C4-2B (cell line): ENCODE results near the gene SOX8.

ENCODE experiments used
- ZFX ChIP-seq: fragments of 450-650 bp; IDR thresholded peaks from 2 replicates; pipeline ENCODE4 v1.6.1; 2017
- TF ChIP-seq, protein P1 (sequence below): fragments of 450-650 bp; conservative IDR thresholded peaks from 2 replicates; pipeline ENCODE4 v1.5.1; 2017; ENCODE audit warnings: mild to moderate bottlenecking

DNA sequence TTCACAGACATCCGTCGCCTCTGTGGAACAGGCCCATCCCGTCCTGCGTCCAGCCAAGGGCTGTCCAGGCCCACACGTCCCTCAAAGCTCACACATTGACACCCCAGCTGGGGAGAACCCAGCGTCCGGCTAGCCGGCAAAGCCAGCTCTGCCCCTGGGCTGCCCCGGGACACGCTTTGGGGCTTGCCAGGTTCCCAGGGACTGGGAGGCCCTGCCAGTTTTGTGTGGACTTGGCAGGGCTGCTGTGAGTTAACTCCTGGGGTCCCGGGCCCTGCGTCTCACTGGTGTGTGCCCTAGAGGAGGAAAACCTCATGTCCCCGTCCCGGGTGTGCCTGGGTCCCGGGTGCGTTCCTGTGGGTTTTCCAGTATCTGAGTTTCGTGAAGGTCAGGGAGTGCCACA is 6.3 kb downstream of the SOX8 start:
- TF ChIP-seq, protein P1, sequence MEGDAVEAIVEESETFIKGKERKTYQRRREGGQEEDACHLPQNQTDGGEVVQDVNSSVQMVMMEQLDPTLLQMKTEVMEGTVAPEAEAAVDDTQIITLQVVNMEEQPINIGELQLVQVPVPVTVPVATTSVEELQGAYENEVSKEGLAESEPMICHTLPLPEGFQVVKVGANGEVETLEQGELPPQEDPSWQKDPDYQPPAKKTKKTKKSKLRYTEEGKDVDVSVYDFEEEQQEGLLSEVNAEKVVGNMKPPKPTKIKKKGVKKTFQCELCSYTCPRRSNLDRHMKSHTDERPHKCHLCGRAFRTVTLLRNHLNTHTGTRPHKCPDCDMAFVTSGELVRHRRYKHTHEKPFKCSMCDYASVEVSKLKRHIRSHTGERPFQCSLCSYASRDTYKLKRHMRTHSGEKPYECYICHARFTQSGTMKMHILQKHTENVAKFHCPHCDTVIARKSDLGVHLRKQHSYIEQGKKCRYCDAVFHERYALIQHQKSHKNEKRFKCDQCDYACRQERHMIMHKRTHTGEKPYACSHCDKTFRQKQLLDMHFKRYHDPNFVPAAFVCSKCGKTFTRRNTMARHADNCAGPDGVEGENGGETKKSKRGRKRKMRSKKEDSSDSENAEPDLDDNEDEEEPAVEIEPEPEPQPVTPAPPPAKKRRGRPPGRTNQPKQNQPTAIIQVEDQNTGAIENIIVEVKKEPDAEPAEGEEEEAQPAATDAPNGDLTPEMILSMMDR, result no peak
- no peak for TF ChIP-seq ZFX
